ENCODE data around the gene STX18. TPM values are rescaled to one million over a fixed set of nuclear protein-coding genes. Genes with fewer than 3 reads are reported as not detected.
"Not testable (repeated sequence)": the region's sequence is repeated elsewhere in the genome, so short reads cannot be mapped to it uniquely, and the experiment has no call there.

The STX18 gene
- total RNA-seq, 1 donor from 2014 or later: 16.0 TPM

DNA sequence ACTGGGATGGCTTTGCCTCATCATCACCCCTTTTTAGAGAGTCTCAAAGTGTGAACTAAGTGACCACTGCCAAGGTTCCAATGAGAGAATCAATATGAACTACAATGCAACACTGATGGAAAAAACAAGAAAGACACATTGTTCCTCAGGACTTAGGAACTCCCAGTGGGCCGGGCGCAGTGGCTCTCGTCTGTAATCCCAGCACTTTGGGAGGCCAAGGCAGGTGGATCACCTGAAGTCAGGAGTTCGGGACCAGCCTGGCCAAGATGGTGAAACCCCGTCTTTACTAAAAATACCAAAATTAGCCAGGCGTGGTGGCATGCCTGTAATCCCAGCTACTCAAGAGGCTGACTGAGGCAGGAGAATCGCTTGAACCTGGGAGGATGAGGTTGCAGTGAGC lies 119.7 kb downstream of the STX18 start:
- not testable (repeated sequence) for DNase-seq (ENCODE audit: low read depth in 2 of 2)

DNA sequence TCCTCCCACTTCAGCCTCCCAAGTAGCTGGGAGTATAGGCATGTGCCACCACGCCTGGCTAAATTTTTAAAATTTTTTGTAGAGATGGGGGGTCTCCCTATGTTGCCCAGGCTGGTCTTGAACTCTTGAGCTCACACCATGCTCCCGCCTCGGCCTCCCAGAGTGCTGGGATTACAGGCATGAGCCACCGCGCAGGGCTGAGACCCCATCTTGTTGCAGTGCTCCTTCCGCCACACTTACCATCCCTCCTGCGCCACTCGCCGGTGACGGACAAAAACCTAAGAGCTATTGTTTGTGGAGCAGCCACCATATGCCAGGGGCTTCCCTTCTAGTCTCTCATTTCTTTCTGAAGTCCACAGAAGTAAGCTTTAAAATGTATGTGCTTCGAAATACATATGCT lies 120.5 kb downstream of the STX18 start:
- no peak for DNase-seq (ENCODE audit: low read depth in 2 of 2)

DNA sequence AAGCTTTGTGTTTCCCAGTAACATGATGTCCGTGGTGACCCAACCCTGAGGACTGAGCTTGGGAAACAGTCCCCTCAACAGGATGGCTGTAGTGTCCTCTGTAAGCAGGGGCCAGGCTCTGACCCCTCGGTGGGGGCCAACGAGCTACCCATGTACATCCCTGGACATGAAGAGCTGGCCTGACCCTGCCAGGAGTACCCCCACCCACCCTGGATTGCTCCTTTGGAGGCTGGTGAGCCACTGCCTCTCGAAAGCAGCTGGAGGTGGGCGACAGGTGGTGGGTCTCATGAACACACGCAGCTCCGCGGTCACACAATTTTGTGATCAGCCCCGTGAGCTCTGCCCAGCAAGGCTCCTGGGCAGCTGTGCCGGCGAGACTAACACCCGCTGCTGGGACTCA lies 121.4 kb downstream of the STX18 start:
- no peak for DNase-seq (ENCODE audit: low read depth in 2 of 2)

DNA sequence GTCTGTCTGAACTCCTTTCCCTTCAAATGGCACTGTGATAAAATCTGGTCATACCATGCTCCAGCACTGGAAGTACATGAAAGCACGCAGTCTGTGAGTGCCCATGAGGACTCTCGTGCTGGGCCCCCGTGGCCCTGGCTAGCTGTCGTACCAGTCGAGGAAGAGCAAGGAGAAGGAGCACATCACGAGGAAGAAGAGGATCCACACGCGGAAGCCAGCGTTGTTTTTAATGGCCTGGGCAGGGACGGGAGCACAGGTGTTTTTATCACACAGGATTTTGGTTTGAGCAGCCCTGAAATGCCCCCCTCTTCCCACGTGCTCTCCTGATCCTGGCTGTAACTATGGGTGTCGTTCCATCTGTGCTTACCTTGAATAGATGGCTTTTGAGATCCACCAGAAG lies 122.0 kb downstream of the STX18 start:
- DNase-seq (ENCODE audit: low read depth in 2 of 2): no peak

DNA sequence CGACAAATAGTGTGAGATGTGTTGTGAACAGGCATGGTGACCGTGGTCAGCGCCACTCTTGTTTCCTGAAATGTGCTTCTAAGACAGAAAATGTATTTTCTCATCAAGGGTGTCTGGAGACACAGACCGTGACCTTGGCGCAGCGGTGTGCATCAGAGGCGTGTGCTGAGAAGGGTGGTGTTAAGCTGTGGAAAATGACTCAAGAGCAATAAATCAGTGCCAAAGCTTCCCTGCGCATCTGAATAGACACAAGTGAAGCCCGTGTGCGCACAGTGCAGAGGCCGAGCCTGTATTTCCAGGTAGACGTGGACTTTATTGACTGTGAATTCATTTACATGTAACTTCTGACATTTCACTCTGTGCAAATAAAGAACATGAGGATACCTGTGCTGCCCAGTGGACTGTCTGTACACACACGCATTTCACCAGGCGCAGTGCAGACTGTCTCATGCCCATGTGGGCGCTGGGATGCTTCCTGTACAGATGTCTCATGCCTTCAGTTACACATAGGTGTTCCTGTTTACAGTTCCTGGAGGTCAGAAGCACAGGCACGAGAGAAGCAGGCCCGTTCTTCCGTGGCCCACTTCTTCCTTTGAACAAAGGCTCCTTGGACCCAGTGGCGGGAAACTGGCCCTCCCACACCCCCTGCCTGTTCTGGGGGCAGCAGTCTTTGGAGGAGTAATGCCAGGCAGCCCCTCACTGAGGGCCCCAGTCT lies 123.0 kb downstream of the STX18 start:
- DNase-seq (ENCODE audit: low read depth in 2 of 2): peak in 1 of 2 donors; percentile 23

DNA sequence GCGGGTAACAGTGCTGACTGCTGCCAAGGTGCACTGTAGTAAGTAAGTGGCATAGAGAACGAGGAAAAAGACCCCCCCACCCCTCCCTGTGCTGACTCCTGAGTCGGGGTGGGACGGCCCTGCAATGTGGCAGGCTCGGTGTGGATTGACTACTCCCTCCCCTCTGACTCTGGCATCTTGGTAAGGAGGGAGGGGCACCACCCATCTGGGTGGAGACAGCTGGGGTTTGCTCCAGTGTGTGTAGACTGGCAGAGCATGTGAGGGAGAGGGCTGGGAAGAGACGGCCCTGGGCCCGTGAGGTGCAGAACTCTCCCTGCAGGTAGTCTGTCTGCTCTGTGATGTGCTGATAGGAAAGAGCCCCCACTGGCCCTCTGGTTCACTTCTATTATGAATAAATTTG lies 124.0 kb downstream of the STX18 start:
- no peak for DNase-seq (ENCODE audit: low read depth in 2 of 2)

DNA sequence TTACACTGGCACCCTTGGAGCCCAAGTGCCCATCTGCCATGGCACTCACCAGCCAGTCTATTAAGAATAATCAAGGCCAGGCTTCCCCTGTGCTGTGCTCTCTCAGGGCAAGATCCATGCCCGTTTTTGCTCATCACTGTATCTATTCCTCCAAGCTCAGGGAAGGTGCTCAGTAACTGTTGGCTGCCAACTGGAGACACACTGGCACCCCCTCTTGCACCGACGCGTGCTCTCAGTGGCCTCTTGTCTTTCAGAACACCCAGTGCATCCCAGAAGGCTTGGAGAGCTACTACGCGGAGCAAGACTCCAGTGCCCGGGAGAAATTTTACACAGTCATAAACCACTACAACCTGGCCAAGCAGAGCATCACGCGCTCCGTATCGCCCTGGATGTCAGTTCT lies 124.9 kb downstream of the STX18 start:
- DNase-seq (ENCODE audit: low read depth in 2 of 2): no peak

DNA sequence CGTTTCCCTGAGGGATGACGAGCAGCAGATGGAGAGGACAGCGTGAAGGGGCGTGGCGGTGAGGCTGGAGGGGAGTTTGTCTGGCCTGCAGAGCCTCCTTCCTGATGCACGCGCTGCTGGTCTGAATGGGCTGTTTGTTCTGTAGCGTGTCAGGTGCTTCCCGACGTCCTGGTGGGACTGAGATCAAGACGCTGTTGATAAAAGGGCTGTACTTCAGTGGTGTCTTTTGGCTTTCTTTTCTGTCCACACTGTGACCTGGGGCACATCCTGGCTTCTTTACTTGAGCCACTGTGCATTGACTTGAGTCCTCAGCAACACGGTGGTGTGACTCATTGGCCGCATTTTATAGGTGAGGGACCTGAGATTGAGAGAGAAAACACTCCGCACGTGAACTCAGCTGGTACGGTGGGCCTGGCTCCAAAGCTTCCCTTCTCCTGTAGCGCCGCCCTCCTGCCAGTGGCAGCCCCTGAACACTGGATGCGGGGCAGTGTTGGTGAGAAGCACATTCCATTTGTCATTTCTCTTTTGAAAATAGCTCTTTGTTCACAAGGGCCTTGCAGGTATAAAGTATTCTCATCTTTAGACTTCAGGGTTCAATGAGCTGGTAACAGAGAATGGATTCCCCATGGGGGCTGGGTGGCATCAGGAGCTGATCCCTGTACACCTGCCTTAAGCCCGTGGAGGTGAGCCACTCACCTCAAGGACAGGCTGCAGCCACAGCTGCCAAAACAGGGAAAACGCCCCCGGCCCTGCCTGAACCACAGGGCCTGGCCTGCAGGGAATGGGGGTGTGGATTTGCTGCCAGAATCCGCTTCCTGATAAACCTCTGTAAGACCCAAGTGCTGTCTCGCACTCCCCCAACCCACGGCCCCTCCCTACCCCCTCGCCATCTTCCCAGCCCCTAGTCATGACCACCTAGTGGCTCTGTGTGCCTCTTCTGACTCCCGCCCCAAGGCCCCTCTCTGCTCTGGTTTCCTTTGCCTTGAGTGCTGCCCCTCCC lies 125.7 kb downstream of the STX18 start:
- no peak for DNase-seq (ENCODE audit: low read depth in 2 of 2)

DNA sequence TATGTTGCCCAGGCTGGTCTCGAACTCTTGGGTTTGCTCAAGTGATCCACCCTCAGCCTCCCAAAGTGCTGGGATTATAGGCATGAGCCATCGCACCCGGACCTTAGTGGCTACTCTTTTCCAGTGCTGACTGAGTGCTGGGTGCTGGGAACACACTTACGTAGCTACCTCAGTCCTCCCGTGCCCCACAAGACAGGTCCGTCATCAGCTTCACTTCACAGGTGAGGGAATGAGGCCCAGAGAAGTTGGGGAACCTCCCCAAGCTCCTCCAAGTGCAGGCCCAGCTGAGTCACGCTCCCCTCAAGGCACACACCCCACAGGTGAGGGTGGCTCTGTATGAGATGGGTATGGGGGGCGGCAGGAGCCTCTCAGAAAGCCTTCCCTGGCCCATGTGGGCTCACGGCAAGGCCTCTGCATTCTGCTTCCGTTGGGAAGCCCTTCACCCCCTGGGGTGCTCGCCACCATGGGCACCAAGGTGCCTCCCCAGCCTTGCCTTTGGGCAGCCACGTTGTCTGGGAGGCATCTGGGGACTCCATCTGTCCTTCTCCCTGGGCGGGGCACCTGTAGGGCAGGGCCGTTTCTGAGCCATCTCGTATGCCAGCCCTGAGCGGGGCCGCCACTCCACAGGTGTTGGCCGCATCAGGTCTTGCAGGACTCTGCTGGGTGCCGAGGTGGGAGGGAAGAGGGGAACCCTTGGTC lies 126.6 kb downstream of the STX18 start:
- DNase-seq (ENCODE audit: low read depth in 2 of 2): no peak

DNA sequence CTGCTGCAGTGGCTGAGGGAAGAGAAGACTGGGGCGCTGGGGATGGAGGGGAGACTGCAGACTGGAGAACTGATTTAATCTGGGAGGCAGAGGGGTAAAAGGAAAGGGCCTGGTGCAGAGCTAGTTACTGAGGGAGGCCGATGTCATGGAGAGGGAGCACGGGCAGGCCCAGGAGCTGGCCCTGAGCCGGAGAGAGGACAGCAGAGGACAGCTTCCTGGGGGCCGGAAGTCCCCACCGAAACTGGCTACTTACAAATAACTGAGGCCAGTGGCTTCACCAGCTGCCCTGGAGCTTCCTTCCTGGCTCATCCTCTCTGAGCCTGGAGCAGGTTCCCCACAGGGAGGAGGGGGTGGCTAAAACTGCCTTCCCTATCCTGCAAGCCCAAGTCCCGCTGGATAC lies 128.0 kb downstream of the STX18 start:
- no peak for DNase-seq (ENCODE audit: low read depth in 2 of 2)

DNA sequence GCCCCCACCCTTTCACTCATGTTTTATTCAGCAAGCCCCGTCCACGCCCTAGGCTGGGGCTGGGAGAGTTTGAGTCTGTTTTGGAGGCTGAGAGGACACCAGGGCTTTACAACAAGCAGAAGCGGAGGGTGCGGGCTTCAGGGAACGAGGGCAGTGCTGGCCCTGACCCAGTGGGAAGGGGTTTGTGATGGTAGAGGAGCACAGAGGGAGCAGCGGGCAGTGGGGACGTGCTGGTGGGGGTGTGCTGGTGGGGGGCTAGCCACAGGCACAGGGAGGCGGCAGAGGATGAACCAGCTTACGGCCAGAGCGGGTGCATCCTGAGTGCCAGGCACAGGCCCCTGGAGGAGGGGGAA lies 128.5 kb downstream of the STX18 start:
- DNase-seq (ENCODE audit: low read depth in 2 of 2): no peak

DNA sequence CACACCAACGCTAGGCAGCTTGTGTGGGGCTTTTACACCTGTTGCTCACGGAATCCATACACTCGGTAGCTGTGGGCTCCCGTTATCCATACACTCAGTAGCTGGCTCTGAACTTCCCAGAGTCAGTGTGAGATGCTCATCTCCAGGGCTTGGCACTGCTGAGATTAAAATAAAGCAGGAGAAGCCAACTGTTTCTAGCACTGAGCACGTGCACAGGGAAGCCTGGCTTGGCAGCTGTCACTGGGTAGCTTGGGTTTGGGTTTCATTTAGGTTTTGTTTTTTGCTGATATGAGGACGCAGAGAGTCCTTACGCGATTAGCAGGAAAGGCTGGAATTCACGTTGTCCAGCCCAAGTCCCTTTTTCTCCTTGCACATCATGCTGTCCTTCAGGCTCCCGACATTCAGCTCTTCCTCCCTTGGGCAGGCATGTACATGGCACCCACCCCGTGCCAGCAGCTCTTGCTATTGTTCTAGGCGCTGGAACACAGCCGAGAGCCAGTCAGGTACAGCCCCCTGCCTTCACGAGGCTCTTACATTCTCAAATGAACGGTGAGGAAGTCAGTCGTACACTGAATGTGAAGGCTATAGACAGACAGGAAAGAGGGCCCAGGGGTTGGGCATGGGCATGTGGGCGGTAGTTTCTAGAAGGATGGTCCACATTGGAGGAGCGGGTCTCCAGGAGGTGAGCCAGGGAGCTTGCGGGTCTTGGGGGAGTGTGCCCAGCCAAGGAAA lies 129.0 kb downstream of the STX18 start:
- peak in 1 of 2 donors; percentile 16 for DNase-seq (ENCODE audit: low read depth in 2 of 2)

DNA sequence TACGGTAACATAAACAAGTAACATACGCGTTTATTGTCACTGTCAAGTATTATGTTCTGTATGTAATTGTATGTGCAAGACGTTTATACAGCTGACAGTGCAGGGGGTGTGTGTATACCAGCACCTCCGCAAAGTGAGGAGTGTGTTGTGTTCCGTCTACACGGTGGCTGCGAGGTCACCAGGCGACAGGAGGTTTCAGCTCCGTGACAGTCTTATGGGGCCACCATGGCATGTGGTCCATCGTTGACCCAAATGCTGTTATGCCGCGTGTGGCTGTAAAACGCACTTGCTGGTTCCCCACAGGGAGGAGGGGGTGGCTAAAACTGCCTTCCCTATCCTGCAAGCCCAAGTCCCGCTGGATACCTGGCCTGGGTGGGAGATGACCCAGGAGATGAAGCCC lies 129.9 kb downstream of the STX18 start:
- DNase-seq (ENCODE audit: low read depth in 2 of 2): no peak

DNA sequence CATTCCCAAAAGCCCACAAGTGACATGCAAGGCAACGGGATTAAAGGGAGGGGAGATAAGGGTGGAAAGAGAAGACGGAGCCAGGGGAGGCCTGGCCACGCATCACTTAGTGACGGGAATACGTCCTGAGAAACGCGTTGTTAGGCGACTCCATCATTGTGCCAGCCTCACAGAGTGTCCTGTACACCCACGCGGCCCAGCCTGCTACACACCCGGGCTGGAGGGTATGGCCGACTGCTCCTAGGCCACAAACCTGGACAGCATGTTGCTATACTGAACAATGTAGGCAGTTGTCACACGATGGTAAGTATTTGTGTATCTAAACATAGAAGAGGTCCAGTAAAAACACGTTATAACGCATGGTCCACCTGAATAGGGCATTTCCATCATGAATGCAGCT lies 131.6 kb downstream of the STX18 start:
- no peak for DNase-seq (ENCODE audit: low read depth in 2 of 2)

DNA sequence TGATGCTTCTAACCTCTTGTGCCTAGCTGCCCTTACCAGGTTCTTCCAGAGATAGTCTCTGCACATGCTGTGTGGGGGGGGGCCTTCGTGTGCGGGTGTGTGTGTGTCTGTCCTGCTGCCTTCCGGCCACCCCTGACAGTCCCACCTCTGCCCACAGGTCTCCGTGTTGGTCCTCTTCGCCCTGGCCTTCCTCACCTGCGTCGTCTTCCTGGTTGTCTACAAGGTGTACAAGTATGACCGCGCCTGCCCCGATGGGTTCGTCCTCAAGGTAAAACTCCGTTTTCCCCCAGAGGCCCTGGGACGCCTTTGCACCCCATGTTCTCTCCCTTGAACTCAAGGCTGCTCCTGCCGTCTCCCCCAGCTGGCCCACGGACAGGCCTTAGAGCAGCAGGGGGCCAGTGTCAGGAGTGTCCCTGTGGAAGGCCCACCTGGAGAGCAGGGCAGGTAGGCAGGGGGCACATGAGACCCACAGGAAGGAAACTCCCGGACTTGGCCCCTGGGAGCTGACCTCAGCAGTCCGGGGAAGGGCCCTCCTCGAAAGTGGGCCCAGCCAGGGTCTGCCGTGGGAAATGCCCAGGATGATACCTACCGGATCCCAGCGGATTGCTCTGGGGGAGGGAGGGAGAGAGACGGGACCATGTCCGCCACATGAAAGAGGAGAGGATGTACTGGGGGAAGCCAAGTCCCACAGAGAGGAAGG lies 132.3 kb downstream of the STX18 start:
- no peak for DNase-seq (ENCODE audit: low read depth in 2 of 2)

DNA sequence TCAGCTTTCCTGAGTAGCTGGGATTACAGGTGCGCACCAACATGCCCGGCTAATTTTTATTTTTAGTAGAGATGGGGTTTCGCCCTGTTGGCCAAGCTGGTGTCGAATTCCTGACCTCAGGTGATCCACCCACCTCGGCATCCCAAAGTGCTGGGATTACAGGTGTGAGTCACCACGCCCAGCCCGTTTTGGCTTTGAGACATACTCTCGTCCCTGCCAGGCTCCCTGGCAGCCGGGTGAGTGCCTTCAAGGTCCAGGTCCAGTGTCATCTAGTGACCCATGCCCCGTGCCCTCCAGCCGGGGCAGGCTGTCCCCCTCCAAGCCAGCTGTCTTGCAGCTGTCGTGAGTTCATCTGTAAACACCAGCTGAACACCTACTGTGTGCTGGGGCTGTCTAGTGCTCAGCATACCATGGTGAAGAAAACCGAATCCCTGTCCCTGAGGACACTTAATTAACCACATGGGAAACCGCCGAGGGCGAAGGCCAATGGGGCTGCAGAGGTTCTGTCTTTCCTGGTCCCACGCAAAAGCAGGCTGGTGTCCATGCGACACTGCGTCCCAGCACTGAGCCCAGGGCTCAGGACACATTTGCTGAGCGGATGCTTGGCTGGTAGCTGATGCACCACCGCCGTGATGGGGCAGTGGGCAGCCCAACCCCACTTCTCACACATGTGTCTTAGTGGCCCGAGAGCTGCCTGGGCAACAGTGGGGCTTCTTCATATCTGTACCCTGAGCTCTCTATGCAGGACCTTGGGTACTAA lies 133.1 kb downstream of the STX18 start:
- no peak for DNase-seq (ENCODE audit: low read depth in 2 of 2)

DNA sequence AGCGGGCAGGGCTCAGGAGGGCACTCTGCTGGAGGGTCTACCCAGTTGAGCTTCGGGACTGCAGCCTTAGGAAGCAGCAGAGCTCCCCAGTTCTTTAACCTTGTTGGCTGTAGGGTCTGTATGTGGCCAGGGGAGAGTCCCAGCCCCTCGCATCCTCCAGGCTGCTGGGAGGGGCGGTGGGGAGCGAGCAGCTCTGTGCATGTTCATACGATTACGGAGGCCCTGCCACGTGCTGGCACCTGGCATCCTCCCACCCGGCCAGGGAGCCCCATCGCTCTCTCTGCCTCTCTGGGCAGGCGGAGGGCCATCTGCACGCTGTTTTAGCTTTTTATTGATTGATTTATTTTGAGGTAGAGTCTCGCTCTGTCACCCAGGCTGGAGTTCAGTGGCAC lies 133.7 kb downstream of the STX18 start:
- no peak for DNase-seq (ENCODE audit: low read depth in 2 of 2)

DNA sequence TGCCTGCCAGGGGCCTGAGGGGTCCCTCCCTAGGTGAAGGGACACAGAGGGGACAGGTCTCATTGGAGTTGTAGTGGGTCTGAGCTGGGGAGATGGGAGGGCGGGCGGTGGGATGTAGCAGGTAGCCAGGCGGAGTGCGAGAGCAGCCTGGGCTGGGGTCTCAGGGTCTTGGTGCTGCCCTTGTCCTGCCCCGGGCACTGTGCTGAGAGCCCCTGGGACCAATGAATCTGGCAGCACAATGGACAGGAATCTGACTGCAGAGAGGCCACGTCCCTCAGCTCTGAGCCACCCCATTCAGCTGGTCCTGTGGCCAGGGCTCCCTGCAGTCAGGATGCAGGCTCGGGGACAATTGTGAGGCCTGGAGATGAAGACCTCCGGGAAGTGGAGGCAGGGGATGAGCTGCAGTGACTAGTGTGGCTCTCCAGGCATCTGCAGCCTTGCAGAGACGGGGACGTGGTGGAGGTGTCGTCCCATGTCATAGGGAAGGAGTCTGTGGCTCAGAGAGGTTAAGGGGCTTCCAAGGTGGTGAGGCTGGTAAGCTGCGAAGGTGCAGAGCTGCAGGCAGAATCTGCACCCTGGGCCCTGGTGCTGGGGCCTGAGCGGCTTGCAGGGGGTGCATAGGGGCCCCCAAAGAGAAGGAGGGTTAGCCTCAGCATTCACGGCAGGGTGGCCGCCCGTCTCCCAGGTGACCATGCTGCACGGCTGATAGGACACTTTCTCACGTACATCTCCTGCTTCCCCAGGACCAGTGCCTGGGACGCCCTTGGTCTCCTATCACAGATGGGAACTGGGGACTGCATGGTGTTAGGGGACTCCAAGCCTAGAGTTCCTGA lies 134.3 kb downstream of the STX18 start:
- DNase-seq (ENCODE audit: low read depth in 2 of 2): no peak

All from dermis microvascular lymphatic vessel endothelial cell (primary cell).